Stomach (tissue), 19 donors: ENCODE results near the gene MMUT. TPM values are rescaled to one million over a fixed set of nuclear protein-coding genes. Genes with fewer than 3 reads are reported as not detected.

Experiments used
- DNase-seq, 2 donors: peaks; one replicate each; pipeline versions ENCODE4 v3.0.0 to v3.0.0-alpha.2; 2013 to 2019
- H3K27ac ChIP-seq, 5 donors: fragments of 200-600 bp in 4 of 5; sonication (generic) in 4 of 5; one replicate each; pipeline ENCODE4 v1.5.1; 2013 to 2019; ENCODE audit warnings: mild to moderate bottlenecking in 1 of 5, moderate library complexity in 1 of 5
- H3K27me3 ChIP-seq, 3 donors: fragments of 200-600 bp; sonication (generic); one replicate each; pipeline ENCODE4 v1.5.1; 2017 to 2019; ENCODE audit warnings: mixed run types in 1 of 3
- H3K36me3 ChIP-seq, 4 donors: fragments of 200-600 bp; sonication (generic); 1 replicate in 3 of 4; 2 replicates in 1 of 4; pipeline ENCODE4 v1.5.1; 2016 to 2019
- H3K4me1 ChIP-seq, 4 donors: fragments of 200-600 bp; sonication (generic); one replicate each; pipeline ENCODE4 v1.5.1; 2016 to 2019
- H3K4me3 ChIP-seq, 4 donors: fragments of 200-600 bp; sonication (generic) in 3 of 4; one replicate each; pipeline ENCODE4 v1.5.1; 2016 to 2019; ENCODE audit warnings: mild to moderate bottlenecking in 1 of 4
- H3K9me3 ChIP-seq, 4 donors: fragments of 200-600 bp; sonication (generic); one replicate each; pipeline ENCODE4 v1.5.1; 2016 to 2019
- CTCF ChIP-seq, 7 experiments: fragments of 450-650 bp in 4 of 7; fragments of 200-600 bp in 3 of 7; sonication (generic) in 3 of 7; IDR thresholded peaks; one replicate each; pipeline ENCODE4 v1.5.1; 2016 to 2019; ENCODE audit warnings: antibody characterized with exemption in 7 of 7, control low read depth in 2 of 7, mild to moderate bottlenecking in 1 of 7
- EP300 ChIP-seq: sonication (generic); formaldehyde crosslinking; IDR thresholded peaks from one replicate; pipeline ENCODE4 v1.6.1; 2017; ENCODE audit warnings: antibody characterized with exemption
- POLR2A ChIP-seq, 4 donors: fragments of 450-650 bp; IDR thresholded peaks; one replicate each; pipeline ENCODE4 v1.6.1; 2016; ENCODE audit warnings: antibody characterized with exemption in 4 of 4, control low read depth in 2 of 4, mild to moderate bottlenecking in 1 of 4, moderate library complexity in 1 of 4
- POLR2AphosphoS5 ChIP-seq, 3 donors: sonication (generic); formaldehyde crosslinking; IDR thresholded peaks; one replicate each; pipeline ENCODE4 v1.6.1; 2016; ENCODE audit warnings: antibody characterized with exemption in 3 of 3
- WGBS, 5 donors: extraction: QIAGEN DNeasy Blood & Tissue Kit in 3 of 5; methylation state at CpG; one replicate each; pipeline versions ENCODE4 v1.1.5 to v1.1.7; 2013 to 2018; 5-methylcytosine and 5-hydroxymethylcytosine counted together
- intact Hi-C: fragments of 100-400 bp; cut with DNase I; formaldehyde crosslinking; loops from one replicate; pipeline ENCODE4 v1.15.1; 2023; ENCODE audit warnings: low total_unique reads
- long read RNA-seq, 10 donors: transcript quantifications; one replicate each; lab custom pipeline, GENCODE V29; 2026
- polyA plus RNA-seq, 3 donors: library from polyadenylated mRNA; stranded (reverse); fragments of 200-250 nt; gene quantifications; one replicate each; pipeline ENCODE4 v1.2.3, GENCODE V29; 2013
- total RNA-seq, 5 donors: library from RNA; depleted of rRNA; stranded (reverse); fragments of >200 nt; gene quantifications; one replicate each; pipeline versions ENCODE4 v1.1.0 to v1.2.3, GENCODE V29; 2014 to 2016
- donor health status: healthy with polysubstance abuse.
- donor health status: Bipolar disorder and iron deficiency.
- donor health status: healthy.

MMUT gene
- total RNA-seq (10 to 100 TPM; 15.8 to 29.2 (median 21.6) TPM), polyA plus RNA-seq (10 to 100 TPM in 2 of 3 donors, 1 to 10 TPM in 1; 9.2 to 17.6 (median 12.4) TPM)
- long read RNA-seq, donor 1, partial matches to known transcripts, result 20 of 22 reads
- long read RNA-seq, donor 1, other reads (novel, unspliced or antisense), result 0 of 22 reads
- long read RNA-seq, donor 2, transcript MUT-201 (13 exons, 3,749 nt), result major isoform, 10 of 26 reads
- long read RNA-seq, donor 2, partial matches to known transcripts, result 16 of 26 reads
- long read RNA-seq, donor 2, other reads (novel, unspliced or antisense), result 0 of 26 reads
- long read RNA-seq, donor 3, partial matches to known transcripts, result 7 of 8 reads
- long read RNA-seq, donor 3, other reads (novel, unspliced or antisense), result 0 of 8 reads
- long read RNA-seq, donor 4, result 0 reads
- long read RNA-seq, donor 5, transcript MUT-201 (13 exons, 3,749 nt), result major isoform, 8 of 8 reads
- long read RNA-seq, donor 5, partial matches to known transcripts, result 0 of 8 reads
- long read RNA-seq, donor 5, other reads (novel, unspliced or antisense), result 0 of 8 reads
- long read RNA-seq, donor 6, transcript MUT-201 (13 exons, 3,749 nt), result major isoform, 20 of 70 reads
- long read RNA-seq, donor 6, partial matches to known transcripts, result 50 of 70 reads
- long read RNA-seq, donor 6, other reads (novel, unspliced or antisense), result 0 of 70 reads
- long read RNA-seq, donor 7, transcript MUT-201 (13 exons, 3,749 nt), result major isoform, 11 of 17 reads
- long read RNA-seq, donor 7, partial matches to known transcripts, result 6 of 17 reads
- long read RNA-seq, donor 7, other reads (novel, unspliced or antisense), result 0 of 17 reads
- long read RNA-seq, donor 8, transcript MUT-201 (13 exons, 3,749 nt), result major isoform, 6 of 27 reads
- long read RNA-seq, donor 8, partial matches to known transcripts, result 21 of 27 reads
- long read RNA-seq, donor 8, other reads (novel, unspliced or antisense), result 0 of 27 reads
- long read RNA-seq, donor 9, result 0 reads
- long read RNA-seq, donor 10, partial matches to known transcripts, result 0 of 4 reads
- long read RNA-seq, donor 10, other reads (novel, unspliced or antisense), result 0 of 4 reads

GRCh38 chr6:49462927-49463611 is at the start of gene MMUT, which contains the start of gene CENPQ:
Gene MMUT (minus strand): TSS chr6:49463253. CDS start chr6:49459466, 3,787 bp downstream.
Gene CENPQ (plus strand): TSS chr6:49463370. CDS start chr6:49470177, 6,807 bp downstream.
- Histone ChIP-seq H3K27me3 (no peaks in the 10 kb centered on the region), H3K4me1 (peaks cover 12 to 57% (median 34%) of the 10 kb centered on the region in 4 donors), H3K27ac (peak within 1 kb of the TSS; percentile 73 to 96 (median 86)), H3K9me3 (no peaks in the 10 kb centered on the region), H3K36me3 (peaks cover 0 to 12% (median 7%) of the 10 kb centered on the region in 4 donors), H3K4me3 (peak within 1 kb of the TSS; percentile 71 to 83 (median 78))
- TF ChIP-seq POLR2AphosphoS5 (IDR thresholded peaks at IDR 0.05) (peak; percentile 93 to 97 (median 95)), POLR2A (IDR thresholded peaks at IDR 0.05) (peak in 2 of 4 donors; percentile 49 to 61), EP300 (no peak)
- DNase-seq, result peak; percentile 94 to 99
- 0 to 1% (median 0%) methylated on average over 37 of the region's 37 CpGs for WGBS, 5 donors
- intact Hi-C loops, result no loop called here

GRCh38 chr6:49509342-49509741 is 46.3 kb upstream of the MMUT start:
- Histone ChIP-seq H3K9me3 (no peaks in the 10 kb centered on the region), H3K36me3 (no peaks in the 10 kb centered on the region), H3K27ac (no peak overlapping the region), H3K27me3 (no peaks in the 10 kb centered on the region), H3K4me1 (no peaks in the 10 kb centered on the region), H3K4me3 (no peak overlapping the region)
- intact Hi-C loops, result no loop called here
- WGBS, 5 donors, result 71 to 91% (median 79%) methylated on average over 3 of the region's 3 CpGs
- no peak for DNase-seq
- TF ChIP-seq POLR2A (IDR thresholded peaks at IDR 0.05) (no peak), CTCF (IDR thresholded peaks at IDR 0.05) (no peak), EP300 (no peak), POLR2AphosphoS5 (IDR thresholded peaks at IDR 0.05) (no peak)

- Histone ChIP-seq H3K27me3 (no peaks in the 10 kb centered on the region), H3K9me3 (no peaks in the 10 kb centered on the region), H3K36me3 (no peaks in the 10 kb centered on the region), H3K4me1 (no peaks in the 10 kb centered on the region), H3K4me3 (no peak overlapping the region), H3K27ac (peak overlapping the region in 2 of 5 donors; percentile 32 to 37)
- DNase-seq, result peak in 1 of 2 donors; percentile 49
- intact Hi-C loops, result no loop called here
- TF ChIP-seq EP300 (no peak), POLR2A (IDR thresholded peaks at IDR 0.05) (no peak), CTCF (IDR thresholded peaks at IDR 0.05) (no peak), POLR2AphosphoS5 (IDR thresholded peaks at IDR 0.05) (no peak)
- 25 to 69% (median 38%) methylated on average over 5 of the region's 5 CpGs for WGBS, 5 donors
Measured at GRCh38 chr6:49506569-49507111, 43.6 kb upstream of the MMUT start.

- 75 to 93% (median 92%) methylated on average over 5 of the region's 5 CpGs for WGBS, 5 donors
- H3K4me1 ChIP-seq, result no peaks in the 10 kb centered on the region
- no peaks in the 10 kb centered on the region for H3K9me3 ChIP-seq
- no peaks in the 10 kb centered on the region for H3K36me3 ChIP-seq
- no peak overlapping the region for H3K4me3 ChIP-seq
- no peak for TF ChIP-seq POLR2AphosphoS5 (IDR thresholded peaks at IDR 0.05)
- H3K27me3 ChIP-seq, result no peaks in the 10 kb centered on the region
- no peak for DNase-seq
- H3K27ac ChIP-seq, result no peak overlapping the region
- intact Hi-C loops, result no loop called here
Measured at GRCh38 chr6:49504666-49505065, 41.6 kb upstream of the MMUT start.
